Stimulated activated CD4-positive, alpha-beta T cell treated with anti-CD3 and anti-CD28 coated beads, Interleukin-15, amount 100 ng/mL, for 24 hours (primary cell): Measurements from ENCODE around the gene DNER.
A peak's percentile ranks its signal among the peaks of the same experiment; 100 is the strongest.
"Not testable (repeated sequence)": the region's sequence is repeated elsewhere in the genome, so short reads cannot be mapped to it uniquely, and the experiment has no call there.

Experiments
- DNase-seq: peaks from one replicate; pipeline ENCODE4 v3.0.0-alpha.2; 2020

The DNER gene

DNA sequence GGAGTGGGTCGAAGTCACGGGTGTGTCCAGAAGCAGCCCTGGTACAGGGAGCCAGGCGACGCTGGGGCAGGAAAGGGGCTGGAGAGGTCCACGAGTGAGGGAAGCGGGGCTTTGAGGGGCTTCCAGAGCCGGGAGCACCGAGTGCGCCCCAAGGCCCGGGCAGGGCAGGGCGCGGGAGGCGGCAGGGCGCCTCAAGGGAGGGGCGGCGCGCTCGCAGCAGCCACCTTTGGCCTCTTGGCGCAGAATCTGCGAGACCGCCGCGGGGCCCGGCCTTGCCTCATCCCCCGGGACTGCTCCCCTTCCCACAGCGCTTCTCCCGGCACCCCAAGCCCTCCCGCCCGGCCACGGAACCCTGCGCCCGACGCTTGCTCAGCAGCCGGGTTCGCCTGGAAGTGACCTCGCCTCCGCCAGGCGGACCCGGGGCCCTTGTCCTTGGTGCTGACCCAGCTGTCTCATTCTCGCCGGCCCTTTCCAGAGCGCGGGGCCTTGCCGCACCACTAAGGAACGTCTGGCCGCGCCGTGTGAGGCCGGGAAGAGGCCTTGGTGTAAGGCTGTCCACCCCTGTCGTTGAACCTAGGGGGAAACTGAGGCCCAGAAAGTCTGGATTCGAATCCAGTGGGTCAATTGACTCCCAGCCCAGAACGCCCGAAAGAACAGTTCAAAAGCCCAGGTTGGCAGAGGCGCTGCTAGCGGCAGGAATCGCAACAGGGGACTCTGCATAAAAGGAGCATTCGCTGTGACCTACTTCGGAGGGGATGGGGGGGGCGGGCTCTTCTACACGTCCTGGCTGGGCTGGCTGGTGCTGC, 584 bp upstream of the DNER start:
- DNase-seq: peak; percentile 53

DNA sequence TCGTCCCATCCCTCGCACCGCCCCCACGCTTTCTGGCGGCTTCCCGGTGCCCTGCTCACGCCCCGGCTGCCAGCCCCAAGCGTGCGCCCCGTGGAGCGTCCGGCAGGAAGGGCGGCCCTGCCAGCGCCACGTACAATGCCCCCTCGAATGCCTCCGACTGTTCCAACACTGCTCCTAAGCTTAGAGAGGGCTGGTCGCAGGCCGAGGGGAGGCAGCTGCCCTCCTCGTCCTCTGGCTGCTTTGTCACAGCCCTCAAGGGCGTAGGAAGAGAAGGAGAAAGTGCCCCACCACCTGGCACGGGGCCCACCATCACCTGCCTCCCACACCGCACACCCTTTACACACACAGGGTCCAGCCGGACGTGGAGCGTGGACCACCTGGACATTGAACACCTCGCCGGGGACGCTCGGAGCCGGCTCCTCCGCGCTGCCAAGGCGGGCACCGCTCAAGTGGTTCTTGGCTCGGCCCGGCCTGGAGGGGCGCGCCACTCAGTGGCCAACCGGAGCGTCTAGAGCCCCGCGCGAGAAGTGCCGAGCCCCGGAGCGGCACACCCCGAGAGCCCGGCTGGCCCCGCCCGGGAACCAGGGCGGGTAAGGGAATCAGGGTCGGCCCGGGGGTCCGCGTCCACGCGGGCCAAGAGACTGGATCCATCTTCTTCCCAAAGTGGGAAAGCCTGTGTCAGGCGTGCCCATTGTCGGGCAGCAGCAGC, 830 bp downstream of the DNER start:
- DNase-seq: peak; percentile 37

GRCh38 chr2:229712136-229712535, 2.2 kb downstream of the DNER start:
- DNase-seq: no peak

GRCh38 chr2:229708335-229708734, 6.0 kb downstream of the DNER start:
- DNase-seq: no peak

GRCh38 chr2:229703909-229704630, 10.3 kb downstream of the DNER start:
- DNase-seq: no peak

GRCh38 chr2:229701716-229702115, 12.6 kb downstream of the DNER start:
- DNase-seq: no peak

GRCh38 chr2:229701062-229701461, 13.3 kb downstream of the DNER start:
- DNase-seq: no peak

GRCh38 chr2:229695961-229696360, 18.4 kb downstream of the DNER start:
- no peak for DNase-seq

GRCh38 chr2:229693845-229694244, 20.5 kb downstream of the DNER start:
- DNase-seq: not testable (repeated sequence)

GRCh38 chr2:229691631-229692030, 22.7 kb downstream of the DNER start:
- DNase-seq: no peak

DNA sequence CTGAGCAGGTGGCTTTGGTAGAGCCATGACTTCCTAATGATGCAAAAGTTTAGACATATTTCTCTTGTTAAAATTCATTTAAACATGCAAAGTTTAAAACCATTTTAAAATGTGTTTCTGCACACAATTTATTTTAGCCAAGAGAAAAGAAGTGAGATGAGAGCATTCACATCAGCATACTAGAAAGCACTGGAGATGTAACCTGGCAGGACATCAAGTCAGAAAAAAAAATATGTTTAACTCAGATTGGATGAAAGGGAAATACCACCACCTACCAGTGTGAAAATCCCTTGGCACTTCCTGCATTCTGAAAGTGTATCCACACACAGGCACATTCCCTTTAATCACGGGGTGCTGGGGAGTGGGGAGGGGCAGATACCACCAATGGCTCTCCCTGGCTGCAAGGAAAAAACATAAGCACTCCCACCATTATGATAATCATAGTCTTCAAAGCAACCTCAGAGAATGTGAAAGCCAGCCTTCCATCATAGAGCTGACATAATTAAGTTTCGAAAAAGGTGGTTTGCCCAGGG, 25.0 kb downstream of the DNER start:
- no peak for DNase-seq

GRCh38 chr2:229688141-229688540, 26.2 kb downstream of the DNER start:
- DNase-seq: no peak

- no peak for DNase-seq
These were observed 28.0 kb downstream of the DNER start for GRCh38 chr2:229686122-229686919.

- no peak for DNase-seq
These were observed 29.3 kb downstream of the DNER start for GRCh38 chr2:229684942-229685562.

GRCh38 chr2:229679393-229680125, 34.8 kb downstream of the DNER start:
- DNase-seq: no peak

DNA sequence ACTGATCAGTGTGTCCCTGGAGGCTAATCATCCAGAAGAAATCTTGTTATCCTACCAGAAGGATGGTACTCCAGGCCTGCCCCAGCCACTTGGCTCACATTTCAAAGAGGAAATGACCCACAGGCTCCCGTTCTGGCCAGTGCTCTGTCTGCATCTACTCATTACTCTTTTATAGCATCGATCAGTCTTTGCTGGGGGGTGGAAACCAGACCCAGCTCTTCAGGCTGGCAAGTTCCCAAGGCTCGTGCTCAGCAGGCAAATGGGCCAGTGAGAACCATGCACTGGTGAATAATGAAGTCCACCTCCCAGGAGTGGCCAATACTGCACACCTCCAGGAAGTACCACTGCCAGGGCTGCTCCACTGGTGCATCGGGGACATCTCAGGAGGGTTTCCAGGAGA, 38.8 kb downstream of the DNER start:
- DNase-seq: no peak

DNA sequence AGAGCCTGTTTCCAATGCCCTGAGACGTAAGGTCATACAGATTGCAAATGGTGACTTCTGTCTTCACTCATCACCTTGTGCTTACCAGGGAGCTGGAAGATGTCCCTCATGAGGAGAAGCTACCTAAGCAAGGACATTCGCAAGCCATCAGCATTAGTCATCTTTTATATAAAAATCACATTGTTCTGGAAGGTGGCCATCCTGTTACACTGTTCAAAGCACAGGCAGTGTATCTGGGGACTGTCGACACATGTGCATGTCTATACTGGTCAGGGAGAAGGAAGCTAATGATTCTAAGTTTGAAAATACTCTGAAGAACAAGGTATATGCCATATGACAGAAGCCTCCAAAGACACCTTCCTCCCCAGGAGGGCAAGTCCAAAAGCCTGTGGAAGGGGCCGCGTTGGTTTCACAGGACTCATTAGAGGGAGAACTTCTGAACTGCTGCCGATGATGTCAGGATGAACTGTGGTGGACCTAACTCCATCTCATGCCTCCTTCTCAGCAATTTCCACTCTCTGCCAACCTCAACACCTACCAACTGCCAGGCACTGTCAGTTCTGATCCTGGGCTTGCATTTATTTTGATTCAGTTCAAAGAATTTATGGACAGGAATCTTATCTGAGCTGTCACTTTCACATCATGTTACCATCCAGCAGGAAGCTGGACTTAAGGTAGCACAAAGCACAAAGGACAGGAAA, 39.4 kb downstream of the DNER start:
- no peak for DNase-seq

GRCh38 chr2:229673676-229674075, 40.7 kb downstream of the DNER start:
- no peak for DNase-seq

- DNase-seq: no peak
These were observed 42.3 kb downstream of the DNER start for GRCh38 chr2:229672021-229672420.

GRCh38 chr2:229669841-229670240, 44.5 kb downstream of the DNER start:
- DNase-seq: no peak

DNA sequence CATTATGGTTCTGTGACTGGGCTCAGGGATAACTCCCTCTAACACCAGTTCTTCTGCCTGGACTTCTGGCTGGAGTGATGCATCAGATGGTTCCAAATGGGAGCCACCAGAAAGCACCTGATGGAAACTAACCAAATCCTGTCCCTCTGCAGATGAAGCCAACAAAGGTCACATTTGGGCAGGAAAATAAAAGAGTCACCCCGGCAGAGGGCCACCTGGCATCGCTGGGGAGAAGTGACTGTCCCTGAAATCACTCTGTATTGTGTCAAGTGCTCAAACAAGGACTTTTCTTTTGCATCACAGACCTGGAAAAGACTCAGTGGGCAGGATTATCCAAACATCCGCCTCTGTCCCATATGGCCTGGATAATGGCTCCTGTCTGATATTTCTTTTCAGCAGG, 47.5 kb downstream of the DNER start:
- no peak for DNase-seq
